Sigmoid colon (tissue), 7 donors: Measurements from ENCODE around the gene BOLL. TPM values are rescaled to one million over a fixed set of nuclear protein-coding genes. Genes with fewer than 3 reads are reported as not detected.

Experiments used
- DNase-seq: peaks from one replicate; pipeline ENCODE4 v3.0.0-alpha.2; 2019
- H3K27ac ChIP-seq, 4 donors: fragments of 200-600 bp; sonication (generic); one replicate each; pipeline ENCODE4 v1.5.1; 2016 to 2019; ENCODE audit warnings: mild to moderate bottlenecking in 1 of 4
- H3K27me3 ChIP-seq, 3 donors: fragments of 200-600 bp; sonication (generic); one replicate each; pipeline ENCODE4 v1.5.1; 2019; ENCODE audit warnings: mild to moderate bottlenecking in 1 of 3
- H3K36me3 ChIP-seq, 4 donors: fragments of 200-600 bp; sonication (generic); one replicate each; pipeline ENCODE4 v1.5.1; 2016 to 2019
- H3K4me1 ChIP-seq, 4 donors: fragments of 200-600 bp; sonication (generic); one replicate each; pipeline ENCODE4 v1.5.1; 2017 to 2019
- H3K4me3 ChIP-seq, 4 donors: fragments of 200-600 bp; sonication (generic); one replicate each; pipeline ENCODE4 v1.5.1; 2017 to 2019; ENCODE audit warnings: mild to moderate bottlenecking in 2 of 4, moderate library complexity in 1 of 4
- H3K9me3 ChIP-seq, 4 donors: fragments of 200-600 bp in 3 of 4; sonication (generic) in 3 of 4; one replicate each; pipeline versions ENCODE4 v1.5.1 to v1.6.1; 2013 to 2019
- CTCF ChIP-seq, 4 experiments: fragments of 450-650 bp in 3 of 4; fragments of 200-600 bp in 1 of 4; IDR thresholded peaks; one replicate each; pipeline ENCODE4 v1.5.1; 2016 to 2019; ENCODE audit warnings: antibody characterized with exemption in 4 of 4, mild to moderate bottlenecking in 3 of 4, moderate library complexity in 2 of 4
- EP300 ChIP-seq, 4 donors: sonication (generic); formaldehyde crosslinking; IDR thresholded peaks; one replicate each; pipeline ENCODE4 v1.6.1; 2017; ENCODE audit warnings: antibody characterized with exemption in 4 of 4
- POLR2A ChIP-seq, 2 donors: fragments of 450-650 bp; IDR thresholded peaks; one replicate each; pipeline ENCODE4 v1.6.1; 2016; ENCODE audit warnings: antibody characterized with exemption in 2 of 2, mild to moderate bottlenecking in 2 of 2, moderate library complexity in 2 of 2
- POLR2AphosphoS5 ChIP-seq, 4 donors: sonication (generic); formaldehyde crosslinking; IDR thresholded peaks; one replicate each; pipeline ENCODE4 v1.6.1; 2017; ENCODE audit warnings: antibody characterized with exemption in 4 of 4
- WGBS, 2 donors: extraction: QIAGEN DNeasy Blood & Tissue Kit; methylation state at CpG; one replicate each; pipeline ENCODE4 v1.1.7; 2013; 5-methylcytosine and 5-hydroxymethylcytosine counted together
- intact Hi-C: fragments of 100-400 bp; cut with DNase I; formaldehyde crosslinking; loops from one replicate; pipeline ENCODE4 v1.15.1; 2023
- polyA plus RNA-seq, 3 donors: library from polyadenylated mRNA; stranded (reverse); fragments of 200-250 nt; gene quantifications; one replicate each; pipeline ENCODE4 v1.2.3, GENCODE V29; 2013
- total RNA-seq, 4 donors: library from RNA; depleted of rRNA; stranded (reverse); fragments of >200 nt; gene quantifications; one replicate each; pipeline ENCODE4 v1.1.0, GENCODE V29; 2016
- donor health status: healthy with polysubstance abuse.
- donor health status: Bipolar disorder and iron deficiency.
- donor health status: healthy.

The BOLL gene
- total and polyA plus RNA-seq, 7 donors: not detected

GRCh38 chr2:197810016-197810415 is 24.9 kb upstream of the BOLL start:
- no peak for DNase-seq

GRCh38 chr2:197809064-197809463 is 23.9 kb upstream of the BOLL start:
- intact Hi-C loops: loop anchor here (10.0 kb wide), 2 partner anchors 246 to 1656 kb away; no protein-coding TSS in a partner anchor
- 87 to 92% methylated on average over 5 of the region's 5 CpGs for WGBS, 2 donors
- H3K27ac ChIP-seq: peak overlapping the region in 2 of 4 donors; percentile 44 to 52

More at GRCh38 chr2:197810016-197810415, 24.9 kb upstream of the BOLL start:
- Histone ChIP-seq H3K27ac (no peak overlapping the region), H3K4me1 (peaks cover 0 to 38% (median 24%) of the 10 kb centered on the region in 4 donors), H3K9me3 (no peaks in the 10 kb centered on the region), H3K36me3 (no peaks in the 10 kb centered on the region), H3K4me3 (no peak overlapping the region), H3K27me3 (no peaks in the 10 kb centered on the region)
- 93 to 97% methylated on average over 3 of the region's 3 CpGs for WGBS, 2 donors
- intact Hi-C loops: no loop called here
- TF ChIP-seq POLR2A (IDR thresholded peaks at IDR 0.05): no peak
- no peak for TF ChIP-seq EP300 (IDR thresholded peaks at IDR 0.05)
- TF ChIP-seq CTCF (IDR thresholded peaks at IDR 0.05): no peak
- no peak for TF ChIP-seq POLR2AphosphoS5 (IDR thresholded peaks at IDR 0.05)

GRCh38 chr2:197805715-197806633 is 20.9 kb upstream of the BOLL start:
- DNase-seq: no peak
- WGBS, 2 donors: 48% methylated on average over 11 of the region's 11 CpGs
- peak overlapping the region; percentile 77 to 86 (median 84) for H3K27ac ChIP-seq
- TF ChIP-seq EP300 (IDR thresholded peaks at IDR 0.05) (no peak), POLR2AphosphoS5 (IDR thresholded peaks at IDR 0.05) (no peak), POLR2A (IDR thresholded peaks at IDR 0.05) (no peak), CTCF (IDR thresholded peaks at IDR 0.05) (no peak)
- peaks cover 0 to 50% (median 32%) of the 10 kb centered on the region in 4 donors for H3K4me1 ChIP-seq
- no peaks in the 10 kb centered on the region for H3K27me3 ChIP-seq
- intact Hi-C loops: loop anchor here (2.0 to 10.0 kb wide), 4 partner anchors 99 to 1659 kb away; no protein-coding TSS in a partner anchor
- H3K4me3 ChIP-seq: peak overlapping the region; percentile 51 to 95 (median 68)
- H3K36me3 ChIP-seq: no peaks in the 10 kb centered on the region
- no peaks in the 10 kb centered on the region for H3K9me3 ChIP-seq

More at GRCh38 chr2:197809064-197809463, 23.9 kb upstream of the BOLL start:
- Histone ChIP-seq H3K36me3 (no peaks in the 10 kb centered on the region), H3K27me3 (no peaks in the 10 kb centered on the region), H3K9me3 (no peaks in the 10 kb centered on the region), H3K4me1 (peaks cover 0 to 39% (median 25%) of the 10 kb centered on the region in 4 donors), H3K4me3 (no peak overlapping the region)
- no peak for DNase-seq
- no peak for TF ChIP-seq CTCF (IDR thresholded peaks at IDR 0.05)
- TF ChIP-seq EP300 (IDR thresholded peaks at IDR 0.05): no peak
- TF ChIP-seq POLR2A (IDR thresholded peaks at IDR 0.05): no peak
- no peak for TF ChIP-seq POLR2AphosphoS5 (IDR thresholded peaks at IDR 0.05)

- TF ChIP-seq POLR2A (IDR thresholded peaks at IDR 0.05): no peak
- no peak for TF ChIP-seq CTCF (IDR thresholded peaks at IDR 0.05)
- no peak for TF ChIP-seq EP300 (IDR thresholded peaks at IDR 0.05)
- peak in 1 of 4 donors; percentile 53 for TF ChIP-seq POLR2AphosphoS5 (IDR thresholded peaks at IDR 0.05)
- peaks cover 0 to 50% (median 32%) of the 10 kb centered on the region in 4 donors for H3K4me1 ChIP-seq
- H3K36me3 ChIP-seq: no peaks in the 10 kb centered on the region
- intact Hi-C loops: loop anchor here (2.0 to 10.0 kb wide), 4 partner anchors 98 to 1660 kb away; no protein-coding TSS in a partner anchor
- H3K27ac ChIP-seq: peak overlapping the region; percentile 77 to 86 (median 84)
- H3K9me3 ChIP-seq: no peaks in the 10 kb centered on the region
- no peaks in the 10 kb centered on the region for H3K27me3 ChIP-seq
- peak; percentile 80 for DNase-seq
- WGBS, 2 donors: 1% methylated on average over 92 of the region's 92 CpGs
- peak overlapping the region; percentile 51 to 95 (median 68) for H3K4me3 ChIP-seq
These were observed 19.9 kb upstream of the BOLL start for GRCh38 chr2:197804758-197805714.
